Adrenal gland (tissue), 12 donors: Measurements from ENCODE around the gene C6orf89. TPM values are rescaled to one million over a fixed set of nuclear protein-coding genes. Genes with fewer than 3 reads are reported as not detected.

Source experiments
- DNase-seq, 7 donors: peaks; one replicate each; pipeline ENCODE4 v3.0.0-alpha.2; 2019 to 2020
- H3K27ac ChIP-seq, 5 donors: fragments of 200-600 bp; sonication (generic) in 4 of 5; 1 replicate in 3 of 5; 2 replicates in 2 of 5; pipeline versions ENCODE4 v1.5.1 to v1.8.0; 2016 to 2020; ENCODE audit warnings: mild to moderate bottlenecking in 1 of 5
- H3K27me3 ChIP-seq: fragments of 200-600 bp; 2 replicates; pipeline ENCODE4 v1.8.0; 2021
- H3K36me3 ChIP-seq, 2 donors: fragments of 200-600 bp; replicated peaks in 1 of 2; 1 replicate in 1 of 2; 2 replicates in 1 of 2; pipeline versions ENCODE4 v1.5.1 to v1.8.0; 2018 to 2022
- H3K4me1 ChIP-seq, 2 donors: fragments of 200-600 bp; replicated peaks in 1 of 2; 1 replicate in 1 of 2; 2 replicates in 1 of 2; pipeline versions ENCODE4 v1.5.1 to v1.8.0; 2018 to 2021
- H3K4me3 ChIP-seq, 4 donors: fragments of 200-600 bp; sonication (generic) in 3 of 4; one replicate each; pipeline ENCODE4 v1.5.1; 2016 to 2018
- H3K9me3 ChIP-seq, 3 donors: fragments of 200-600 bp; sonication (generic) in 1 of 3; replicated peaks in 1 of 3; 1 replicate in 2 of 3; 2 replicates in 1 of 3; pipeline versions ENCODE4 v1.5.1 to v1.8.0; 2016 to 2021
- CTCF ChIP-seq, 6 experiments: fragments of 450-650 bp in 4 of 6; fragments of 200-600 bp in 2 of 6; sonication (generic) in 1 of 6; IDR thresholded peaks; 1 replicate in 5 of 6; 2 replicates in 1 of 6; pipeline versions ENCODE4 v1.5.1 to v1.8.0; 2016 to 2021; ENCODE audit warnings: antibody characterized with exemption in 6 of 6, mild to moderate bottlenecking in 2 of 6, moderate library complexity in 1 of 6
- POLR2A ChIP-seq, 2 donors: fragments of 450-650 bp; IDR thresholded peaks; one replicate each; pipeline ENCODE4 v1.6.1; 2017; ENCODE audit warnings: antibody characterized with exemption in 2 of 2, mild to moderate bottlenecking in 2 of 2, moderate library complexity in 1 of 2
- WGBS, 4 donors: extraction: QIAGEN DNeasy Blood & Tissue Kit in 2 of 4; methylation state at CpG; one replicate each; pipeline versions ENCODE4 v1.1.5 to v1.1.7; 2013 to 2017; 5-methylcytosine and 5-hydroxymethylcytosine counted together
- intact Hi-C, 2 donors: fragments of 100-400 bp; cut with DNase I; formaldehyde crosslinking; loops; one replicate each; pipeline versions ENCODE4 v1.14.1 to v1.15.0; 2022 to 2023
- polyA plus RNA-seq, 3 donors: library from polyadenylated mRNA; stranded (reverse); fragments of 200-250 nt in 2 of 3; fragments of 350-450 nt in 1 of 3; fragmentation: Illumina TruSeq in 1 of 3; extraction: RNeasy Lipid Tissue Mini Kit (QIAGEN cat#74804) in 1 of 3; gene quantifications; one replicate each; pipeline ENCODE4 v1.2.3, GENCODE V29; 2013 to 2014
- total RNA-seq, 9 donors: library from RNA; depleted of rRNA in 4 of 9; stranded (reverse); fragments of >200 nt in 4 of 9; fragments of 120-200 nt in 1 of 9; fragmentation: NEBNext Ultra II Directional in 1 of 9; extraction: Animal tissue kit (Norgen Biotek cat#: 25700) in 1 of 9; gene quantifications; one replicate each; pipeline versions ENCODE4 v1.1.0 to v1.2.4, GENCODE V29; 2013 to 2023
- donor health status: healthy with polysubstance abuse.
- donor health status: Bipolar disorder and iron deficiency.
- donor health status: DM: yes; HTN: yes; CAD: no.
- donor health status: DM: no; HTN: no; CAD: no.
- donor health status: DM: no; HTN: no; CAD: no.
- donor health status: DM: yes; HTN: yes; CAD: no.

The C6orf89 gene
- total and polyA plus RNA-seq, 12 donors: 17.5 to 107 (median 75.7) TPM

- WGBS, 4 donors: 64 to 85% (median 74%) methylated on average over 19 to 40 of the region's 40 CpGs
- Histone ChIP-seq H3K4me3 (no peak overlapping the region), H3K36me3 (no peaks in the 10 kb centered on the region), H3K27me3 (no peaks in the 10 kb centered on the region), H3K9me3 (no peaks in the 10 kb centered on the region), H3K4me1 (peaks cover 0 to 8% of the 10 kb centered on the region in 2 donors), H3K27ac (peak overlapping the region in 1 of 5 donors; percentile 77)
- intact Hi-C loops: no loop called here
- TF ChIP-seq POLR2A (IDR thresholded peaks at IDR 0.05) (no peak), CTCF (IDR thresholded peaks at IDR 0.05) (no peak)
- DNase-seq: peak in 2 of 7 donors; percentile 9 to 15
Observed at GRCh38 chr6:36961441-36962435, 76.0 kb downstream of the C6orf89 start.

GRCh38 chr6:36962874-36963273 is 77.1 kb downstream of the C6orf89 start:
- no peak for TF ChIP-seq CTCF (IDR thresholded peaks at IDR 0.05)
- TF ChIP-seq POLR2A (IDR thresholded peaks at IDR 0.05): no peak
- Histone ChIP-seq H3K4me1 (peaks cover 0 to 16% of the 10 kb centered on the region in 2 donors), H3K9me3 (no peaks in the 10 kb centered on the region), H3K27me3 (no peaks in the 10 kb centered on the region), H3K4me3 (no peak overlapping the region), H3K36me3 (peaks cover 0 to 10% of the 10 kb centered on the region in 2 donors), H3K27ac (no peak overlapping the region)
- intact Hi-C loops: no loop called here
- peak; percentile 55 to 86 (median 73) for DNase-seq
- 64 to 81% (median 68%) methylated on average over 9 to 12 of the region's 12 CpGs for WGBS, 4 donors

- intact Hi-C loops: no loop called here
- Histone ChIP-seq H3K36me3 (peaks cover 0 to 18% of the 10 kb centered on the region in 2 donors), H3K9me3 (no peaks in the 10 kb centered on the region), H3K27me3 (no peaks in the 10 kb centered on the region), H3K4me3 (no peak overlapping the region), H3K4me1 (peaks cover 0 to 16% of the 10 kb centered on the region in 2 donors), H3K27ac (no peak overlapping the region)
- TF ChIP-seq CTCF (IDR thresholded peaks at IDR 0.05) (no peak), POLR2A (IDR thresholded peaks at IDR 0.05) (no peak)
- peak in 6 of 7 donors; percentile 45 to 80 (median 73) for DNase-seq
- WGBS, 4 donors: 75 to 89% (median 81%) methylated on average over 7 to 11 of the region's 11 CpGs
Observed at GRCh38 chr6:36963451-36964290, 77.9 kb downstream of the C6orf89 start.

GRCh38 chr6:36964349-36964748 is 78.6 kb downstream of the C6orf89 start:
- intact Hi-C loops: no loop called here
- 74 to 100% (median 88%) methylated on average over 1 to 6 of the region's 6 CpGs for WGBS, 4 donors
- Histone ChIP-seq H3K36me3 (peaks cover 0 to 25% of the 10 kb centered on the region in 2 donors), H3K27me3 (no peaks in the 10 kb centered on the region), H3K9me3 (no peaks in the 10 kb centered on the region), H3K27ac (no peak overlapping the region), H3K4me3 (no peak overlapping the region), H3K4me1 (peaks cover 0 to 16% of the 10 kb centered on the region in 2 donors)
- peak in 1 of 7 donors; percentile 13 for DNase-seq
- TF ChIP-seq CTCF (IDR thresholded peaks at IDR 0.05) (no peak), POLR2A (IDR thresholded peaks at IDR 0.05) (no peak)
